GM15510 (cell line): ENCODE measurements around the gene NDUFB8.

ENCODE experiments used
- POLR2A ChIP-seq: IDR thresholded peaks from 3 replicates; pipeline ENCODE4 v1.6.1; 2011; ENCODE audit warnings: borderline replicate concordance; ENCODE audit not compliant: insufficient read length; ENCODE audit errors: extremely low read depth

Gene NDUFB8

GRCh38 chr10:100502926-100503494, 26.7 kb downstream of the NDUFB8 start:
- TF ChIP-seq POLR2A: no peak

- no peak for TF ChIP-seq POLR2A
These were observed 28.2 kb downstream of the NDUFB8 start for GRCh38 chr10:100501423-100501822.

GRCh38 chr10:100498059-100498458, 31.6 kb downstream of the NDUFB8 start:
- TF ChIP-seq POLR2A: no peak

GRCh38 chr10:100496567-100496966, 33.1 kb downstream of the NDUFB8 start:
- no peak for TF ChIP-seq POLR2A

DNA sequence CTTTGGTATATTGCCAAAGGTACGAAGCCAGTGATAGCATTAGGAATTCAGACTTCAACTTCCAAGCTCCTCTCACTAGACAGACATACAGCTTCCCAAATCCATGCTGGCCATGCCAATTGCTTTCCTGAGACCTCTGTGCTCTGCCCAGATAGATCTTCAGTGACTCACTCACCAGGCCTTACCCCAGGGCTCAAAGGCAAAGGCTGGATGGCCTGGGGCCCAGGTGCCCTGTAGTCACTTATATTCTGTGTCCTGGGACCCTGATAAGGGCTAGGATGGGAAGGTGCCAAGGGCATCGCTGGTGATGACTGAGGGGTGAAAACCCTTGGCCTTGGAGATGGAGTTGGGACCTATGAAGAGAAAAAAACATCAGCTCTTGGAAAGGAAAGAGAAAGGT, 39.1 kb downstream of the NDUFB8 start:
- no peak for TF ChIP-seq POLR2A

GRCh38 chr10:100489396-100489795, 40.3 kb downstream of the NDUFB8 start:
- TF ChIP-seq POLR2A: no peak

- no peak for TF ChIP-seq POLR2A
These were observed 42.1 kb downstream of the NDUFB8 start for GRCh38 chr10:100487529-100487928.

DNA sequence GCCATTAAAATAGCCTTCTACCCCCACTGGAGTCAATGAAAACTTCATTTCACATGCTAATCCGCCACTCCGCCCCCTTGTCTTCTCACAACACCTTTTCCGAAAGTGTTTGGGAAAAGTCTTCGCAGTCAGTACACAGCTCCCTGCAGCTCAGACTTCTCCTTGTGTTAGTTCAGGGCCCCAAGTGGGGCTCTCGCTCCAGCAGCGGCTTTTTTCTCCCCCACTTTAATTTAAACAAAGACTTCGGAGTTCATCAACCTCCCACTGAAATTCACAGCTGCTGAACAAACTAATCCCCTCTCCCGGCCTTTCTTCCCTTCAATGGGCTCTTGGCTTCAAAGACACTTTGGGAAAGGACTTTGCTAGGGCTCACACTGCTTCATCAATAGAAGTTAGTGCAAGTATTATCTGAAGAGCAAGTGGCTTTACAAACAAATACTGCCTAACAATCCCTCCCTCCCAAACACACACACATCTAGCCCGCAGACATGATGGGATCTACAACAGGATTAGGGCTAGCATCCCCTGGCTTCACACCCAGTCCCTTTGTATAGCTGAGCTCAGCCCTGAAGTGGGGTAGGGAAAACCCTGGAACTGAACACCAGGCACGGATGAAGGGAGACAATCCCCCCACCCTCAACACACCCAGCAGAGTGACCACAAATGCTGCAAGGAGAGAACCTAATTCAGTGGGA, 43.7 kb downstream of the NDUFB8 start:
- no peak for TF ChIP-seq POLR2A

DNA sequence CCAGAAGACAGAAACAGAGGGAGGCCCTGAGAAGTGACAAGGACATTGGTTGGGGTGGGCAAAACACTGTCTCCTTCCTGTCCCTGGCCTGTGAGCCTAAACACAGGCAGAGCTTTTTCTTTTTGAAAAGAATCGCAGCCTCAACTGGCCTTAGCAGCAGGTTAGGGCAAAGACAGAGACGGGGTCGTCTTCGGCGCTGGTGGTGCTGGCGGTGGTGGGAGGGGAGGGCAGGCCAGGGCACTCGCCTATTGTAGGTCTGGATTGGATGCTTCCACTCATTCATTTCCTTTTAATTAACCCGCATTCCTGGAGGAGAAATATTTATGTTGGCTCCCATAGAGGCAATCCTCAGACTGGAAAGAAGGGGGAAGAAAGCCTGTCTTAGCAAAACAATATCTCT, 44.3 kb downstream of the NDUFB8 start:
- no peak for TF ChIP-seq POLR2A

- TF ChIP-seq POLR2A: no peak
These were observed 45.6 kb downstream of the NDUFB8 start for GRCh38 chr10:100483876-100484666.

GRCh38 chr10:100482834-100483185, 46.9 kb downstream of the NDUFB8 start:
- TF ChIP-seq POLR2A: no peak

DNA sequence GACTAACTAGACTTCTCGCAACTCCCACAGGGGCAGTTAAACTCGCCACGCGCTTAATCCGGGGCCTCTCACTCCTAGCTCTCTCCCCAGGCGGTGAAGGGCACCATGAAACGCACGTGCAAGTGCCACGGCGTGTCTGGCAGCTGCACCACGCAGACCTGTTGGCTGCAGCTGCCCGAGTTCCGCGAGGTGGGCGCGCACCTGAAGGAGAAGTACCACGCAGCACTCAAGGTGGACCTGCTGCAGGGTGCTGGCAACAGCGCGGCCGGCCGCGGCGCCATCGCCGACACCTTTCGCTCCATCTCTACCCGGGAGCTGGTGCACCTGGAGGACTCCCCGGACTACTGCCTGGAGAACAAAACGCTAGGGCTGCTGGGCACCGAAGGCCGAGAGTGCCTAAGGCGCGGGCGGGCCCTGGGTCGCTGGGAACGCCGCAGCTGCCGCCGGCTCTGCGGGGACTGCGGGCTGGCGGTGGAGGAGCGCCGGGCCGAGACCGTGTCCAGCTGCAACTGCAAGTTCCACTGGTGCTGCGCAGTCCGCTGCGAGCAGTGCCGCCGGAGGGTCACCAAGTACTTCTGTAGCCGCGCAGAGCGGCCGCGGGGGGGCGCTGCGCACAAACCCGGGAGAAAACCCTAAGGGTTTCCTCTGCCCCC, 47.4 kb downstream of the NDUFB8 start:
- no peak for TF ChIP-seq POLR2A

GRCh38 chr10:100481462-100482081, 48.1 kb downstream of the NDUFB8 start:
- no peak for TF ChIP-seq POLR2A

GRCh38 chr10:100480002-100480401, 49.7 kb downstream of the NDUFB8 start:
- no peak for TF ChIP-seq POLR2A

- no peak for TF ChIP-seq POLR2A
These were observed 50.6 kb downstream of the NDUFB8 start for GRCh38 chr10:100479037-100479436.
